ENCODE results near the gene EML1. TPM values are rescaled to one million over a fixed set of nuclear protein-coding genes. Genes with fewer than 3 reads are reported as not detected.

EML1 gene
- total RNA-seq, 1 experiment from 2014 or later: 16.1 TPM

DNA sequence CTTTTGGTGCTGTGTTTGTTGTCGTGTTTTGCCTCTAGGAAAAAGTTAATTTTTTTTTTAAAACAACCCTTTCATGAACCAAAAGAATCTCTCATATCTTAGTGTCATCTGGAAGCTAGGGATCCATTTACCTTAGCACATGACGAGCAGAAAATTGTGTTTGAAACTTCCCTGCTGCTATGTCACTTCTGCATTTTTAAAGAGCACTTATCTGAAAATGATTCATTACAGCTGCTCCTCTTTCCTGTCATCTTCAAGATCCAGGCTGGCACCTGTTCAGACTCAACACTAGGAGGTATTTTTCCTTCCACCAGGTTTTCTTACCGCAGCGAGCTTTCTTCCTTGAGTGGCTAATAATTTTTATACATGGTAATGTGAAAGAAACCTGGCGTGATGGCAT lies 67.0 kb downstream of the EML1 start (continued):
- TF ChIP-seq ZNF317 (CRISPR knock-in tag; IDR thresholded peaks at IDR 0.05; ENCODE audit: borderline replicate concordance, low read depth) (no peak), CBFB (CRISPR knock-in tag; IDR thresholded peaks at IDR 0.05; ENCODE audit: low read depth) (no peak), USF2 (CRISPR knock-in tag; IDR thresholded peaks at IDR 0.05) (no peak)

GRCh38 chr14:99862136-99862535 lies 68.9 kb downstream of the EML1 start:
- CTCF ChIA-PET: interaction anchor here (1.6 kb wide), 1 partner anchor 293 kb away, joined by 3 read pairs; no protein-coding TSS in a partner anchor
- Mint-ChIP-seq H3K4me3 (no peak overlapping the region), H3K4me1 (peaks cover 12% of the 10 kb centered on the region), H3K36me3 (peaks cover 4% of the 10 kb centered on the region; the same call in 1 of the 2 replicates), H3K9me3 (peaks cover 11% of the 10 kb centered on the region), H3K27me3 (ENCODE audit: low read depth) (no peaks in the 10 kb centered on the region), H3K27ac (no peak overlapping the region)
- TF ChIP-seq ZNF532 (CRISPR knock-in tag; IDR thresholded peaks at IDR 0.05; ENCODE audit: borderline replicate concordance) (no peak), ZSCAN18 (CRISPR knock-in tag; IDR thresholded peaks at IDR 0.05) (no peak)
- DNase-seq (ENCODE audit: low spot score): no peak
- no peak for ATAC-seq
- POLR2A ChIA-PET: no interaction called here

- Mint-ChIP-seq H3K36me3 (peaks cover 4% of the 10 kb centered on the region; the same call in 1 of the 2 replicates), H3K9me3 (peaks cover 8% of the 10 kb centered on the region), H3K4me1 (peaks cover 12% of the 10 kb centered on the region), H3K27me3 (ENCODE audit: low read depth) (no peaks in the 10 kb centered on the region), H3K4me3 (no peak overlapping the region), H3K27ac (no peak overlapping the region)
- no peak for DNase-seq (ENCODE audit: low spot score)
- CTCF ChIA-PET: no interaction called here
- TF ChIP-seq ZNF416 (CRISPR knock-in tag; IDR thresholded peaks at IDR 0.05): no peak
- TF ChIP-seq MAX (CRISPR knock-in tag; IDR thresholded peaks at IDR 0.05): no peak
- TF ChIP-seq NFYB (CRISPR knock-in tag; conservative IDR thresholded peaks at IDR 0.05; ENCODE audit: low read depth): no peak
- no peak for TF ChIP-seq KAT7 (CRISPR knock-in tag; IDR thresholded peaks at IDR 0.05; ENCODE audit: borderline replicate concordance)
- TF ChIP-seq PRRX2 (CRISPR knock-in tag; IDR thresholded peaks at IDR 0.05): no peak
- no peak for TF ChIP-seq ZNF138 (CRISPR knock-in tag; conservative IDR thresholded peaks at IDR 0.05)
- TF ChIP-seq ZBTB43 (CRISPR knock-in tag; IDR thresholded peaks at IDR 0.05): no peak
- POLR2A ChIA-PET: no interaction called here
- ATAC-seq: no peak
These were observed 69.8 kb downstream of the EML1 start for GRCh38 chr14:99863059-99863458.

DNA sequence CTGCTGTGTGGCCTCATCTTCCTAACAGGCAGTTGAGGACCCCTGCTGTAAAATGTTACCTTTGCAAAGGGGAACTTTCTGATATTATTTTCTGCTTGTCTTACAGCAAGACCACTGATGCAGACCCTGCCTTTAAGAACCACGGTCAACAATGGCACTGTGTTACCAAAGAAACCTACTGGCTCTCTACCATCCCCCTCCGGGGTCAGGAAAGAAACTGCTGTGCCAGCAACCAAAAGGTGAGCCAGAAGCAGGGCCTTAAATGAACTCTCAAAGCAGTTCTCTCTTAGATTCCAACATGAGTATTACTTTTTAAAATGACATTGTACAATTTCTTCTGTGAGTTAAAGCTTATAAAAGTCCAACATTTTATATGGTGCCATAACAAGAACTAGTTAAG lies 72.2 kb downstream of the EML1 start:
- DNase-seq (ENCODE audit: low spot score) (no peak), ATAC-seq (no peak)
- H3K4me1 Mint-ChIP-seq: peaks cover 2% of the 10 kb centered on the region
- no peak overlapping the region for H3K27ac Mint-ChIP-seq
- CTCF ChIA-PET: no interaction called here
- POLR2A ChIA-PET: no interaction called here
- H3K36me3 Mint-ChIP-seq: peaks cover 4% of the 10 kb centered on the region; the same call in 1 of the 2 replicates
- peaks cover 8% of the 10 kb centered on the region for H3K9me3 Mint-ChIP-seq
- no peak overlapping the region for H3K4me3 Mint-ChIP-seq
- H3K27me3 Mint-ChIP-seq (ENCODE audit: low read depth): peaks cover 8% of the 10 kb centered on the region
- no peak for TF ChIP-seq RELA (CRISPR knock-in tag; IDR thresholded peaks at IDR 0.05; ENCODE audit: borderline replicate concordance)
- TF ChIP-seq, protein P1, sequence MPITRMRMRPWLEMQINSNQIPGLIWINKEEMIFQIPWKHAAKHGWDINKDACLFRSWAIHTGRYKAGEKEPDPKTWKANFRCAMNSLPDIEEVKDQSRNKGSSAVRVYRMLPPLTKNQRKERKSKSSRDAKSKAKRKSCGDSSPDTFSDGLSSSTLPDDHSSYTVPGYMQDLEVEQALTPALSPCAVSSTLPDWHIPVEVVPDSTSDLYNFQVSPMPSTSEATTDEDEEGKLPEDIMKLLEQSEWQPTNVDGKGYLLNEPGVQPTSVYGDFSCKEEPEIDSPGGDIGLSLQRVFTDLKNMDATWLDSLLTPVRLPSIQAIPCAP (CRISPR knock-in tag; IDR thresholded peaks at IDR 0.05): no peak
- TF ChIP-seq NR1H2 (CRISPR knock-in tag; IDR thresholded peaks at IDR 0.05): no peak
- TF ChIP-seq MAX (CRISPR knock-in tag; IDR thresholded peaks at IDR 0.05): no peak
- no peak for TF ChIP-seq EMX1 (CRISPR knock-in tag; IDR thresholded peaks at IDR 0.05)
- no peak for TF ChIP-seq GABPB1 (CRISPR knock-in tag; IDR thresholded peaks at IDR 0.05)

Data from WTC11 (cell line).